PFSK-1 (cell line): Measurements from ENCODE around the gene ADAMTS14.

Experiments used
- POLR2AphosphoS5 ChIP-seq: IDR thresholded peaks from 2 replicates; pipeline ENCODE4 v1.6.1; 2012; ENCODE audit warnings: low read depth, mild to moderate bottlenecking, control low read depth, low read length, moderate library complexity
- SIN3A ChIP-seq: IDR thresholded peaks from 2 replicates; pipeline ENCODE4 v1.6.1; 2012; ENCODE audit warnings: mild to moderate bottlenecking, low read length, moderate library complexity, borderline replicate concordance; ENCODE audit not compliant: insufficient read depth

DNA sequence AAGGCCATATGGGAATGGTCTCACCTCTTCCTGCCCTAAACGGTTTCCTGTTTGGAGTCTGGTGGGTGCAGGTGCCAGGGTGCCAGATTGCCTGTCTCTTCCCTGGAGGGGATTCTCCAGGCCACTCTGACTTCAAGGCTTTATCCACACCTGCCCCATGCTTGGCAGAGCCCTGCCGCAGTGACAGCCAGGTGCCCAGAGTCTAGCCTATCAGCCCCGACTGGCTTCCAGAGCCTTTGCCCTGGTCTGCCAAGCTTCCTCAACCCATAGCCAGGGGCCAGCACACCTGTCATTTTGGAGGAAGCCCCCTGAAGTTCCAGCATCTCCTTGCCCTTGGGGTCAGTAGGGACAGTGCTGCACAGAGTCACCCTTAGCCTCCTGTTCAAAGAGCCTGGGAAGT is 91.3 kb downstream of the ADAMTS14 start:
- TF ChIP-seq POLR2AphosphoS5 (no peak), SIN3A (no peak)
